Kidney glomerular epithelial cell (primary cell): ENCODE results near the gene ROCK2.

Experiments
- DNase-seq: peaks from one replicate; lab custom pipeline; 2025; lab: John Stamatoyannopoulos, UW

The ROCK2 gene

DNA sequence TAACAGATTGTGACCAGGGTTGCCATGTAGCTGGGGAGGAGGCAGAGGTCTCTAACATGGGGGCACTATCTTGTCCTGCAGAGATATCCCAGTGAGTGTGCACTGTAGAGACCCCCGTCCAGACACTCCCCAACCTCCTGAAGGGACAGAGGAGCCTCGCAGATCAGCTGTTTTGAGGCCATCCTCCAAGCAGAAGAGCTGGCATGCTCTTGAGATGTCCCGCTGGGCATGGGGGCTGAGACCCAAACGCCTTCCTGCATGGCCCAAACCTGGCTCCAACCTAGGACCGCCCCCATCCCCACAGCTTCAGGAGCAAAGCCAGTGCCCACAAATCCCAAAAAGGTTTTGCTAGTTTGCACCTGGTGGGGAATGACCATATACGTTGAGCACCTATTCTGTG, 191.8 kb downstream of the ROCK2 start:
- no peak for DNase-seq

DNA sequence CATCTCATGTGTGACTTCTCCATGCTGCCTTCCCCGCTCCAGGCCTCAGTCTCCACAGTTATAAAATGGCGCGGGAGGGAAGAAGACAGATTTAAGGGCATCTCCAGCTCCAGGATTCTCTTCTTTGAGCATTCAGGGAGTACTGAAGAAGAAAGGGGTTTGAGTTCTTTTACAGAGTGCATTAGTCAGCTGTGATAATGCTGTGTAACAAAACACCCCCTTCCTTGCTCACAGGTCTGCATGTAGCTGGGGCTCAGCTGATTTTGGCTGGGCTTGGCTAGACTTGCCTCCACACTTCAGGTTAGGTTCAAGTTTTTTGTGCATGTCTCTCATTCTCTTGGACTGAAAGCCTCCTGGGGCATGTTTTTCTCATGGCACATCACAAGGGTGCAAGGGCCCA, 197.2 kb downstream of the ROCK2 start:
- no peak for DNase-seq

DNA sequence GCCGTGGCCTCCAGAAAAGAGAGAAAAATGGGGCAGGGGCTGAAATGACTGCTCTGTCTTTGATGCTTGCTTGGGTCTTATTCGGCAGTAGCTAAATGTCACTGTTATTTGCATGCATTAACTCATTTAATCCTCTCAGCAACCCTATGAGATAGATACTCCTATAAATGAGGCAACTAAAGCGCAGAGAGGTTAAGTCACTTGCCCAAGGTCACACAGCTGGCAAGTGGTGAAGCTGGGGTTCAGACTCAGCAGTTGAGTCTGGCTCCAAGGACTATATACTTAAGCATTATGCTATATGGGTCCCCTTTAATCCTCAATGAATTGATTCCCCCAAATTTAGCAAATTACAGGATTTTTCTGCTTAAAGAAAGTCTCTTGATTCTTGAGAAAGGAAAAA, 198.4 kb downstream of the ROCK2 start:
- DNase-seq, result no peak

DNA sequence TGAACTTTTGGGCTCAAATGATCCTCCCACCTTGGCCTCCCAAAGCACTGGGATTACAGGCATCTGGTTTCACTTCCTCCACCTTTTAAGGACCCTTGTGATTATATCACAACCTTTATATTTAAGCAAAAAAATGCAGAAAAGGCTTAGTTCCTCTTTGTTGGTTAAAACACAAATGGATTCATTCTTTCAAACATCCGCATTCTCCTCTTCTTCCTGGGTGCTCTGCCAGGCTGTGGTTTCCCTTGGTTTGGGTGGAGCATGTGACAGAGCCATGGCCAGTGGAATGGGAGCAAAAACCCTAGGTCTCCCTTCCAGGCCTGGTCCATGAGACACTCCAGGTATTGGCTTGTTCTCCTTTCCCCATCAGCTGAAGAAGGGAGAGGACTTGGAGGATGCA, 199.1 kb downstream of the ROCK2 start:
- no peak for DNase-seq

- DNase-seq, result no peak
Observed at GRCh38 chr2:11144738-11145079, 199.7 kb downstream of the ROCK2 start.

DNA sequence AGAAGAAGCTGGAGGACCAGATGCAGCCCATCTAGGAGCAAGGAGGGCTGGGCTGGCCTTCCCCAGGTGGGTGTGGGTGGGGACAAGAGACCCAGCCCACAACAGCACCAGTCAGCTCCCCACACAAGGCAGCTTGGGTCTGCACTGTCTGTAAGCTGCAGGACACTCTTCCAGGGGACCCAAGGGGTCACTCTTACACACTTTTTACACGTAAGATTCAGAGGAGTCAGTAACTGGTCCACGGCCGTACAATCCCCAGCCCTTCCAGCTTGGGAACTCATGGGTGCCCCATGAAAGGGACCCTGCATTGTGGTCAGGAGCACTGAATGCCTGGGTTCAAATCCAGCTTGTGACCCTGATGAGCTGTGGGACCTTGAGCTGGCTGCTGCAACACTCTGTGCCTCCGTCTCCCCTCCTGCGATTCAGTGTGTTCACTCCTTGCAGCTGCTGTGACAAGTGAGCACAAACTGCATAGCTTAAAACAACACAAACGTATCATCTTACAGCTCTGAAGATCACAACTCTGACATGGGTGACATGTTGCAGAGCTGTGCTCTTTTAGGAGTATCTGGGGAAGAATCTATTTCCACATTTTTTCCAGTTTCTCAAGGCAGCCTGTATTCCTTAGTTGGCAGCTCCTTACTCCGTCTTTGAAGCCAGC, 200.2 kb downstream of the ROCK2 start:
- no peak for DNase-seq

DNA sequence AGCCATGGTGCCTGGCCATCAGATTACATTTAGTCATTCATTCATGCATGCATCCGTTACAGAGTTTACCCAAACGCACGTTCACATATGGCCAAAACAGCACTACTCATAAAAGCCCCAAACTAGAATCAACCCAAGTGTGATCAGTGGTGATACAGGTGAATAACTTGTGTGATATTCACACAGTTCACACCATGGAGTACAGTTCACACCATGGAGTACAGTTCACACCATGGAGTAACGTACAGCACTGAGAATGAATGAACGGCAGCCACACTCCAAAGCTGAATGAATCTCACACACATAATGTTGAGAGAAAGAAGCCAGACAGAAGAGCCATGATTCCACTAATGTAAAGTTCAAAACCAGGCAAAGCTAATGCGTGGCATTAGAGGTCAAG, 201.4 kb downstream of the ROCK2 start:
- no peak for DNase-seq

- DNase-seq, result no peak
Observed at GRCh38 chr2:11142330-11142729, 202.1 kb downstream of the ROCK2 start.

DNA sequence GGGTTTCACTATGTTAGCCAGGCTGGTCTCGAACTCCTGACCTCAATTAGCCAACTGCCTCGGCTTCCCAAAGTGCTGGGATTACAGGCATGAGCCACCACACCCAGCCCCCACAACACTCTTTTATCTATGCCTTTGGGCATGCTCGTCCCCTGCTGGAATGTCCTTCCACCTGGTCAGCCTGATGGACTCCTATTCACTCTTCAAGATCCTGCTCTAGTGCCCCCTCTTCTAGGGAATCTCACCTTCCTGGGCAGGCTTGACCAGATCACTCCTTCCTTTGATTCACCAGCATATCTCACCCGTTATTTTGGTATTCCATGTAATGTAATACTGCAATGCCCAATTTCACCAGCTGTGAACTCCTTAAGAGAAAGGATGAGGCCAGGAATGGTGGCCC, 203.1 kb downstream of the ROCK2 start:
- no peak for DNase-seq

DNA sequence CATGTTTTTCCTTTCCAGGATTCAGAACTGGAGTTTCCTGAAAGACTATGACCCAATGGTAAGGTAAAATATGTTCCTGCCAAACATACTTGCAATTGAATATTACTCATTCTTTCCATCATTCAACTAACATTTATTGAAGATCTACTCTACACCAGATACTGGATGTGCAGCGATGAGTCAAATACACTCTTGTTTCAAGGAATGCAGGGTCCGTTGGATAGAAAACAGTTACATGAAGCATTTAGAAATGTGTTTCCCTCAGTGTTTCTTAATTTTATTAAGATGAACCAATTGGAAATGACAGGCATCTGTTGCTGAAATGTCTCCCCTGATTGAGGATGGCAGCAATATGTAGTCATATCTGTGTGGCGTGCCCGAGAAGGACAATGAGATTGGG, 203.9 kb downstream of the ROCK2 start:
- DNase-seq, result no peak

DNA sequence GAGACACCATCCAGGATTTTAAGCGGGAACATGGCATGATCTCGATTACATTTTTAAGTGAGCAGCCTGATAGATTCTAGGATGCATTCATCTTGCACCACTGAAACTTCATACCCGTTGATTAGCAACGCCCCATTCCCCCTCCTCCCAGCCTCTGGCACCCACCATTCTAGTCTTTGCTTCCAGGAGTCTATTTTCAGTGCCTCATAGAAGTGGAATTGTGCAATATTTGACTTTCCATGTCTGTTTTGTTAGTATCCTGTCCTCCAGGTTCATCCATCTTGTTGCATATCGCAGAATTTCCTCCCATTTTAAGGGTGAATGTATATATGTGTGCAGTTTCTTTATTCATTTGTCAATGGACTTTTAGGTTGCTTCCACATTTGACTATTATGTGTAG, 210.1 kb downstream of the ROCK2 start:
- DNase-seq, result no peak

DNA sequence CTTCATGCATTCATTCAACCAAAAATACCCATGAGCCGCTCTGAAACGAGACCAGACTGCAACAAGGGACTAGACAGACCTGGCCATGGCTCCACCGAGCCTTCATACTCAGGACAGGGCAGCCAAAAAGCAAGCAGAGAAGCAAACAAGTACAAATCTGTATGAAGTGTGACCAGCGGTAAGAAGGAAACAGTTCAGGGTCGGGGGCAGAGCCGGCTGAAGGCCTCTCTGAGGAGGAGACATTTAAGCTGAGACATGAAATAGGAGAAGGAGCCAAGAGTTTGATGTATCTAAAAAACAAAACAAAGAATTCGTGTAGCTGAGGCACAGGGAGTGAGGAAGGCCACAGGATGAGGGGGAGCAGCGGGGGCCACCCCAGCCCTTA, 210.5 kb downstream of the ROCK2 start:
- DNase-seq, result no peak

DNA sequence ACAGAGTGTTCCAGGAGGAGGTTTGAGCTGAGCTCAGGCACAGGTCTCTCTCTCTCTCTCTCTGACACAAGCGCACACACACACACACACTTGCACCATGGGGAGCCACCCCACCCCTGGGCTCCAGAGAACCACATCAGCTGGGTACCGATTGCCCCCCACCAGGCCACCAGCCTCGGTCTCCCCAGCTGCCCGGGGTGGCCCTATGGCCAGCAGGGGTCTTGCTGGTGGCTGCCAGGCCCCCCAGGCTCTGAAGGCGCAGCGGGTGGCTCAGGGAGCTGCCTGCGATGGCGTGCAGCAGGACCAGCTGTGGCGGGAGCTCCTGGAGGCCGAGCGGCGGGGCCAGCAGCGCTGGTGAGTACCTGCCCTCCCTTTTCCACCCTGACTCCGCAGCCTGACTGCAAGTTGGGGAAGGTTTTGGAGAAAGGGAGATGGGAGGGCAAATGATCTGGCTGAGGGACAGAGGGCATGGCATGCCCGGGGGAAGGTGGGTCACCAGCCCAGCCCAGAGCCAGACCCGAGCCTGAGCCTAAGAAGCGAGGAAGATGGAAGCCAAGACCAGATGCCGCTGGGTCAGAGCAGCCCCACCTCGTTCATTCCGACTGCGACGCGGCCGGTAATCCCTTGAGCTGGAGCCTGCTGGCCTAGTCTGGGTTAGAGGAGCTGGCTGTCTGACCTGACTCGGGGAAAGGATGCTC, 211.0 kb downstream of the ROCK2 start:
- DNase-seq, result no peak

GRCh38 chr2:11132036-11132671, 212.3 kb downstream of the ROCK2 start:
- no peak for DNase-seq

DNA sequence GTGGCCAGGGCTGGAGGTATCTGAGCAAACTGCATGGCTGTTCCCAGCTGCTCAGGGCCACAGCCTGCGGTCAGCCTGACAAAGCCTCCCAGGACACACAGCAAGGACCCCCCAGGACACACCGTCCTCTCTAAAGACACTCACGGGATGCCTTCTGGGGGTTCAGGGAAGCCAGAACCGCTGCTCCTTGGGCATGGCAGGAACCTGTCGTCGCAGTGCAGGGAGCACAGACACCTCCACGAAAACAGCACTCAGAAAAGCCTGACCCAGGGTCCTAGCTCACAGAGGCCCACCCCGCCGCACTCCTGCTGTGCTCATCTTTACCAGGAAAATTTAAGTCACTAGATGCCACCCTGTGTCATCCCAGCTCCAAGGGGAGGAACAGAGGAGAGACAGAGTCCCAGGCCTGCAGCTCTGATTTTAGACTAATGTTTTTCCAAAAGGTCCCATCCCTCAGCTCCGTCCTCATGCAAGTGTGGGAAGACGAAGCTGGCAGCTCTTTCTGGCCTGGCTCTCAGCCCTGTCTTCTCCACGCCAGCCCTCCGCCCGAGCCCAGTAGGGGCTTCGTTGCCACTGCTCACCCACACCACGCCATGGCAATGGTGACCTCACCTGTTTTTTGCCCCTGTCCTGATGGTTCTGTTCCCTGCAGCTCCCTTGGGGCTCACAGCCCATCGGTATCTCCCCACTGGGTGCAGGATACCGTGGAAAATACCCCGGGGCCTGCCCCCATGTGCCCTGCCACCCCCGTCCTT, 213.1 kb downstream of the ROCK2 start:
- DNase-seq, result no peak
